ENCODE results near the gene NXN.
"Not testable (repeated sequence)": the region's sequence is repeated elsewhere in the genome, so short reads cannot be mapped to it uniquely, and the experiment has no call there.

NXN gene

DNA sequence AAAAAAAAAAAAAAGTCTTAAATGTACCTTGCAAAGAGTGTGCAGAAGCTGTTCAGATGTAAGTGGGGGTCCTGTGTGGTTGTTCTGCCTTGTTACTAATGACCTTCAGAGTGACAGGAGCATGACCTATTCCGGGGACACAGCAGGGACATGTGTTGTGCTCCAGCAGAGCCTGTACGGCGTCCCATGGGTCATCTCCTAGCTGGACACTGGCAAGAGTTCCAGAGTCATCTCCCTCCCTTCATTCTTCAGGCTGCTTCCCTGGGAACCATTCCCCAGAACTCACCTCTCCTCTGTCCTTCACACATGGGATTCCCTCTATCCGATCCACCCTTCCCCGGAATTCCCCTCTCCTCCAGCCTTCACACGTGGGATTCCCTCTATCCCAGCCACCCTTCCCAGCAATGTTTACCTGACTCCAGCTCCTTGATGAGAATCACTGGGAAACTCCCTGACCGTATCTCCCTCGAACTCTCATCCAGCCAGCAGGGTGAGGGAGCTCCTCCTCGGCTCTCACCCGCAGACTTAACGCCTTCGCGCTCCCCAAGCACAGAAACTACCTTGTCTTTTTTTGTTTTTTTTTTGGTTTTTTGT is 111.6 kb downstream of the NXN start:
- TF ChIP-seq, protein P1, sequence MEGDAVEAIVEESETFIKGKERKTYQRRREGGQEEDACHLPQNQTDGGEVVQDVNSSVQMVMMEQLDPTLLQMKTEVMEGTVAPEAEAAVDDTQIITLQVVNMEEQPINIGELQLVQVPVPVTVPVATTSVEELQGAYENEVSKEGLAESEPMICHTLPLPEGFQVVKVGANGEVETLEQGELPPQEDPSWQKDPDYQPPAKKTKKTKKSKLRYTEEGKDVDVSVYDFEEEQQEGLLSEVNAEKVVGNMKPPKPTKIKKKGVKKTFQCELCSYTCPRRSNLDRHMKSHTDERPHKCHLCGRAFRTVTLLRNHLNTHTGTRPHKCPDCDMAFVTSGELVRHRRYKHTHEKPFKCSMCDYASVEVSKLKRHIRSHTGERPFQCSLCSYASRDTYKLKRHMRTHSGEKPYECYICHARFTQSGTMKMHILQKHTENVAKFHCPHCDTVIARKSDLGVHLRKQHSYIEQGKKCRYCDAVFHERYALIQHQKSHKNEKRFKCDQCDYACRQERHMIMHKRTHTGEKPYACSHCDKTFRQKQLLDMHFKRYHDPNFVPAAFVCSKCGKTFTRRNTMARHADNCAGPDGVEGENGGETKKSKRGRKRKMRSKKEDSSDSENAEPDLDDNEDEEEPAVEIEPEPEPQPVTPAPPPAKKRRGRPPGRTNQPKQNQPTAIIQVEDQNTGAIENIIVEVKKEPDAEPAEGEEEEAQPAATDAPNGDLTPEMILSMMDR (IDR thresholded peaks at IDR 0.05; ENCODE audit: low read depth, low read length, missing control alignments) = no peak
- no peak overlapping the region for H3K4me3 ChIP-seq (ENCODE audit: low read depth, low read length)
- DNase-seq (ENCODE audit: low read depth) = no peak

DNA sequence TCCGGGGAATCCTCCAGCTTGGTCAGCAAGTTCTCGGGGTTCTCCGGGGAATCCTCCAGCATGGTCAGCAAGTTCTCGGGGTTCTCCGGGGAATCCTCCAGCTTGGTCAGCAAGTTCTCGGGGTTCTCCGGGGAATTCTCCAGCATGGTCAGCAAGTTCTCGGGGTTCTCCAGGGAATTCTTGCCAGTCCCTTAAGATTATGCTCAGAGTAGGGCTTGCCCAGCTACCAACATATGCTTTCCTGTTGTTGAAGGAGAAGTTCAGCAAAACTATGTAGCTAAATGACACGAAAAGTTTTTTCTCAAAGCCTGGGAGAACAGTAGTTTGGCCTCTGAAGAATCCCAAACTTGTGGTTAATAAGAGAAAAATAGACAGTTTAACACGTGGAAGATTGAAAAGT is 112.3 kb downstream of the NXN start:
- not testable (repeated sequence) for DNase-seq (ENCODE audit: low read depth)

DNA sequence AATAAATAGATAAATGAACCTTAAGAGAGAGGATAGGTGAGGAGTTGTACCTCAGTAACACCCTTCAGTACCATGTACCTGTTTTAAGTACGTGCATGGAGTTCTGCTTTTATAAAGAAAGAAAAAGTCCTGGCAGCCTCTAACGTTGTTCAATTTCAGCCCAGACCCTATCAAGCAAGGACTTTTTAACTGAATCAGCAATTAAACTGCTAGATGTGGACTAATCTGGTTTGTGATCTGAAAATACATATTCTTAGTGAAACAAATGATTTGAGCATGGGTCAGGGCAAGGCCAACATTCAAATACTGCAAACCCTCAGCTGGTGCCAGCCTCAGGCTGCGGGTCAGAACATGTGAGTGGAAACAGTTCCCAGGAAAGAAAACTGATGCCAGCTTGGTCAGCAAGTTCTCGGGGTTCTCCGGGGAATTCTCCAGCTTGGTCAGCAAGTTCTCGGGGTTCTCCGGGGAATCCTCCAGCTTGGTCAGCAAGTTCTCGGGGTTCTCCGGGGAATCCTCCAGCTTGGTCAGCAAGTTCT is 112.9 kb downstream of the NXN start:
- TF ChIP-seq, protein P1 (IDR thresholded peaks at IDR 0.05; ENCODE audit: low read depth, low read length, missing control alignments) = no peak
- no peak overlapping the region for H3K4me3 ChIP-seq (ENCODE audit: low read depth, low read length)
- DNase-seq (ENCODE audit: low read depth) = no peak

More for the DNA sequence above, 112.3 kb downstream of the NXN start:
- not testable (repeated sequence) for H3K4me3 ChIP-seq (ENCODE audit: low read depth, low read length)

DNA sequence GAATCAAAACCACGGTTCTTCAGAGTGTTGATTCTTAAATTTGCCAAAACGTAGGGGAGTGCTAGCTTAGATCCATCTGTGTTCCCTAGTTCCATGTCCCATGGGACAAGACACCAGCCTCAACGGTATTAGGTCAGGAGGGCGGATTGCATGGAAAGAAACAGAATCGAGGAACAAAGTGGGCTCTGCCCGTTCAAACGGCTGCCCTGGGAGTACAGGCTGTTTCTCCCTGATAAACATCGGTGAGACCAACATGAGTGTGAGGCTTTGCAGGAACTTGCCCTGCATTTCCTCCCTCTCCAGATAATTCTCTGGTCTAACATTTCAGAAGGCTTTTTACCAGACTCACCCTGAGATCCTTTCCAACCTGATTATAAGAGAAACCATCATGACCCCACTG is 115.3 kb downstream of the NXN start:
- no peak for DNase-seq (ENCODE audit: low read depth)
- H3K4me3 ChIP-seq (ENCODE audit: low read depth, low read length) = no peak overlapping the region
- TF ChIP-seq, protein P1 (IDR thresholded peaks at IDR 0.05; ENCODE audit: low read depth, low read length, missing control alignments) = no peak

DNA sequence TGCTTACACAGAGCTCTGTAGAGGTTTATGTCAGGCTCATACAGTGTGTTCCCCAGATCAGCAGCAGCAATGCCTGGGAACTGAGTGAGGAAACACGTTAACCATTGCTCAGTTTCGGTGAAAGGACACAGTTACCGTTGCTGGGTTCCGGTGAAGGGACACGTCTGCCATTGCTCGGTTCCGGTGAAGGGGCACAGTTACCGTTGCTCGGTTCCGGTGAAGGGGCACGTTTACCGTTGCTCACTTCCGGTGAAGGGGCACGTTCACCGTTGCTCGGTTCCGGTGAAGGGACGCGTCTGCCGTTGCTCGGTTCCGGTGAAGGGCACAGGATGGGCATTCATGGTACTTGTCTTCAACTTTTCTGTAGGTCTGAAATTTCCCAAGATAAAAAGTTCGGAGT is 115.7 kb downstream of the NXN start:
- no peak for DNase-seq (ENCODE audit: low read depth)
- TF ChIP-seq, protein P1 (IDR thresholded peaks at IDR 0.05; ENCODE audit: low read depth, low read length, missing control alignments) = no peak
- H3K4me3 ChIP-seq (ENCODE audit: low read depth, low read length) = no peak overlapping the region

DNA sequence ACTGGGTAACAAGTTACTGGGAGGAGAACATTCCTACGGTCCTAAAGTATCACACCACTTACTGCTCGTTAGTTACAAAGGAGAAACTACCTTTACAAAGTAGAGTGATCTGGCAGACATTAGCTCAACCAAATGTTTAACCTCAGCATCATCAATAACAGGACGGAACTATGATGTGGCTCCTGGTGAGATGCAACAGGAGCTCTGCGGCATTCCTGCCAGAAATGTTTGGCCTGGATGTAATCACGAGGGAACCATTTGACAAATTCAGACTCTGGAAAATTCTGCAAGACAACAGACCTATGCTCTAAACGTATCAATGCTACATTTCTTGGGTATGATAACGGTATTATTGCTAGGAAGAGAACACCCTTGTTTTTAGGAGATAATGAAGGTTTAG is 117.0 kb downstream of the NXN start:
- H3K4me3 ChIP-seq (ENCODE audit: low read depth, low read length) = no peak overlapping the region
- TF ChIP-seq, protein P1 (IDR thresholded peaks at IDR 0.05; ENCODE audit: low read depth, low read length, missing control alignments) = no peak
- DNase-seq (ENCODE audit: low read depth) = no peak

DNA sequence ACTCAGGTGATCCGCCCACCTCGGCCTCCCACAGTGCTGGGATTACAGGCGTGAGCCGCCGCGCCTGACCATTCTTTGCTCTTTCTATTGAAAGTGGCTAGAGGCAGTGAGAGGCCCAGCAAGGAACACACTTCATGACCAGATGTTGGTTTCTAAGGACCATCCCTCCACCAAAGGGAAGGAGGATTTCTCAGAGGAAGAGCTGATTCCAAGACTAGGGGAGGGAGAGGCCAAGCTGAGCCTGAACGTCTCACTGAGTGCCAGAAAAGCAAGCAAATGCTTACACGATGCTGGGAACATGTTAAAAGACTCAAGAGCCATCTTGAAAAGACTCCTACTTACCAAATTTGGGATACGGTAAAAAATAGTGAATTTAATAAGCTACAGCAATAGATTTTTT is 118.2 kb downstream of the NXN start:
- TF ChIP-seq, protein P1 (IDR thresholded peaks at IDR 0.05; ENCODE audit: low read depth, low read length, missing control alignments) = no peak
- DNase-seq (ENCODE audit: low read depth) = no peak
- H3K4me3 ChIP-seq (ENCODE audit: low read depth, low read length) = no peak overlapping the region

All from GM12864 (cell line).